ENCODE results near the gene MTCH1.

DNA sequence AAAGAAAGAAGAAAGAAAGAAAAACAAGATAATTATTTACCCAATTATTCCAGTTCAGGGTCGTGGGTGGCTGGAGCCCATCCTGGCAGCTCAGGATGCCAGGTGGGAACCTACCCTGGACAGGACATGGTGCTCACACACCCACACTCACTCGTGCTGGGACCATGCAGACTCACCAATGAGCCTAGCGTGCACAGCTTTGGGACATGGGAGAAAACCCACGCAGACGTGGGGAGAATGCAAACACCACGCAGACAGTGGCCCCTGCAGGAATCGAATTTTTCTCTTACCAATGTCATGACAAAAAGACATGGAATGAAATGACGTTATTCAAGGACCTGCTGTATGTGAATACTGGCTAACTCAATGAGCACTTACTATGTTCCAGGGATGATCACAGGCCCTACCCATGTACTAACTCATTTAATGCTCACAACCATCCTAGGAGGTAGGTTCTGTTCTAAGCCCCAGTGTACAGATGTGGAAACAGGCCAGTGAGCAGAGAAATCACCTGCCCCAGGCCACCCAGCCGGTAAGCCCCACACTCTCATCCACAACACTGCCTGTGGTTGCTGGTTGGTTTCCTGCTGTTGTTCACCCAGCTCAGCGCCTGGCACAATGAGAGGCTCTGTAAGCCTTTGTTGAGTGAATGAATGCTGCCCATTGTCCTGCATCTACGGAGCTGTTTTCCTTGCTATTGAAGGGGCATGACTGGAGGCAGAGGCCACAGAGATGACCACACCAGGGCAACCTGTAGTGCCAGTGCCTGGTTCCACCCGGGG lies 38.2 kb downstream of the MTCH1 start:
- TF ChIP-seq, protein P1, sequence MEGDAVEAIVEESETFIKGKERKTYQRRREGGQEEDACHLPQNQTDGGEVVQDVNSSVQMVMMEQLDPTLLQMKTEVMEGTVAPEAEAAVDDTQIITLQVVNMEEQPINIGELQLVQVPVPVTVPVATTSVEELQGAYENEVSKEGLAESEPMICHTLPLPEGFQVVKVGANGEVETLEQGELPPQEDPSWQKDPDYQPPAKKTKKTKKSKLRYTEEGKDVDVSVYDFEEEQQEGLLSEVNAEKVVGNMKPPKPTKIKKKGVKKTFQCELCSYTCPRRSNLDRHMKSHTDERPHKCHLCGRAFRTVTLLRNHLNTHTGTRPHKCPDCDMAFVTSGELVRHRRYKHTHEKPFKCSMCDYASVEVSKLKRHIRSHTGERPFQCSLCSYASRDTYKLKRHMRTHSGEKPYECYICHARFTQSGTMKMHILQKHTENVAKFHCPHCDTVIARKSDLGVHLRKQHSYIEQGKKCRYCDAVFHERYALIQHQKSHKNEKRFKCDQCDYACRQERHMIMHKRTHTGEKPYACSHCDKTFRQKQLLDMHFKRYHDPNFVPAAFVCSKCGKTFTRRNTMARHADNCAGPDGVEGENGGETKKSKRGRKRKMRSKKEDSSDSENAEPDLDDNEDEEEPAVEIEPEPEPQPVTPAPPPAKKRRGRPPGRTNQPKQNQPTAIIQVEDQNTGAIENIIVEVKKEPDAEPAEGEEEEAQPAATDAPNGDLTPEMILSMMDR (IDR thresholded peaks at IDR 0.05), result no peak
- TF ChIP-seq POLR2A (IDR thresholded peaks at IDR 0.05), result no peak
